GM12874 (cell line): ENCODE measurements around the gene COL11A2.

Source experiments
- CTCF ChIP-seq: IDR thresholded peaks from 2 replicates; pipeline ENCODE4 v1.5.1; 2011; ENCODE audit warnings: low read depth, mild to moderate bottlenecking, control low read depth, low read length, moderate library complexity; ENCODE audit not compliant: insufficient read depth

The COL11A2 gene

GRCh38 chr6:33160728-33161344 is 31.4 kb downstream of the COL11A2 start:
- TF ChIP-seq CTCF: no peak

GRCh38 chr6:33160096-33160495 is 32.2 kb downstream of the COL11A2 start:
- TF ChIP-seq CTCF: no peak

- no peak for TF ChIP-seq CTCF
These were observed 35.3 kb downstream of the COL11A2 start for GRCh38 chr6:33156964-33157363.

GRCh38 chr6:33156561-33156960 is 35.7 kb downstream of the COL11A2 start:
- TF ChIP-seq CTCF: no peak

- TF ChIP-seq CTCF: no peak
These were observed 37.9 kb downstream of the COL11A2 start for GRCh38 chr6:33154349-33154748.

GRCh38 chr6:33151050-33151449 is 41.2 kb downstream of the COL11A2 start:
- TF ChIP-seq CTCF: no peak

GRCh38 chr6:33147807-33148666 is 44.2 kb downstream of the COL11A2 start:
- peak; percentile 65 for TF ChIP-seq CTCF
